Activated CD4-positive, alpha-beta T cell treated with anti-CD3 and anti-CD28 coated beads for 4 hours (primary cell): Measurements from ENCODE around the gene BHMT.
A peak's percentile ranks its signal among the peaks of the same experiment; 100 is the strongest.

Experiments
- DNase-seq, 2 donors: peaks; one replicate each; pipeline ENCODE4 v3.0.0-alpha.2; 2020

BHMT gene

DNA sequence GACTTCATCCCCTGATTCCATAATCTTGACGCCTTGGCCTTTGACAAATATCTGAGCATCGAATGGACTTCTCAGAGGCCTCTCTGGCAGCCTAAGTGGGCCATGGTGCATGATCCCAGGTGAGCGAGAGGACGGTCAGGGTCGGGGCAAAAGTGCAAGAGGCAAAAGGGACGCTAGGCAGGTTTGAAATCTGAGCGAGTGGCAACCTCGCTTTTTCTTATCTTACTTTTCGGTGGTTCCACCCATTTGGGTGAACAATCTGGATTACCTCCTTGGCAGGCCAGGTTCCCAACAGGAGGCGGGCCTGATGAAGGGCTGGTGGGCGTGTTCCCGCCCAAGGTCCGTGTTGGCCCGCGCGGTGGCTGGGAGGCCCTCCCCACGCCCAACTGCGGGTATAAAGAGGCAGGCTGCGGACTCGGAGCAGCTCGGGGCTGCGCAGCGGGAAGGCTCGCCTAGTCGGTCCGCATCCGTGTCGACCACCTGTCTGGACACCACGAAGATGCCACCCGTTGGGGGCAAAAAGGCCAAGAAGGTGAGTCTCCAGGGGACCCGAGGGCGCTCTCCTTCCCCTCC, at the start of gene BHMT:
Gene BHMT (plus strand): TSS at position 423 of the 573 bp plus-strand sequence. CDS start 77 bp downstream, at position 500.
- no peak for DNase-seq

DNA sequence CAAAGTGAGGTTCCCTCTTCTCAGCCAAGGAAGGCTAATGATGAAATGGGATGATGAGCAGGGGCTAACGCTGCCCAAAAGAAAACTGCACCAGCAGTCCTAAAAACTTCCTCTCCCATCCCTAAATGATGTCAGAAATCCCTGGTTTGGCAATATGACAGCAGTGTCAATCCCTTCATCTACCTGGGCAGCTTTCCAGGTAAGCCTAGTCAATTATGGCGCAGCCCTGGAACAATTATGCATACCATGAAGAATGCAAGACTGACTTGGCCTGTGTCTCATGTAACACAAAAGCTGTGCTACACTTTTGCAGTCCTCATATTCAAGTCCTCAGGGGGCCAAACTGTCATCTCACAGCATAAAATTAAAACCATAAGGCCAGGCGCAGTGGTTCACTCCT, 49.2 kb upstream of the BHMT start:
- DNase-seq, result no peak

GRCh38 chr5:79069488-79070349, 41.9 kb upstream of the BHMT start, which contains the start of the genes BHMT2 and DMGDH:
Gene BHMT2 (plus strand): TSS chr5:79069767. CDS start chr5:79069783, 16 bp downstream.
Gene DMGDH (minus strand): TSS chr5:79069674. CDS start chr5:79069620, 54 bp downstream.
- no peak for DNase-seq

GRCh38 chr5:79070350-79070667, 41.3 kb upstream of the BHMT start:
- DNase-seq, result no peak

DNA sequence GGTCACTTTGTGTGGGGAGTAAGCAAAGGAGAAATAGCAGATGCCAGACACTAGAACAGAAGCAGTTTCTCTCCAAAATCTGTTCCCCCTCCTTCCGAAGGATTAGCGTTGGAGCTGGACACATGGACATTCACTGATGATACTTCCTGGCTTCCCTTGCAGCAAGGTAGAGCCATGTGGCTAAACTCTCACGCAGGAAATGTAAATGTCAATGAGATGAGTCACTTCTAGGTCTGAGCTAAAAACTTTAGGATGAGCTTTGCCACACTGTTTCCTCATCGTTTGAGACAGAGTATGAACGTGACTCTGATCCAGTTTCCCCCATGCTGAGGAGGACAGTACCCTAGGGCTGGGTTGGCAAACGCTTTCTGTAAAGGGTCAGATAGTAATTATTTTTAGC, 37.0 kb upstream of the BHMT start:
- DNase-seq, result no peak

GRCh38 chr5:79075646-79076426, 35.8 kb upstream of the BHMT start:
- DNase-seq, result no peak

DNA sequence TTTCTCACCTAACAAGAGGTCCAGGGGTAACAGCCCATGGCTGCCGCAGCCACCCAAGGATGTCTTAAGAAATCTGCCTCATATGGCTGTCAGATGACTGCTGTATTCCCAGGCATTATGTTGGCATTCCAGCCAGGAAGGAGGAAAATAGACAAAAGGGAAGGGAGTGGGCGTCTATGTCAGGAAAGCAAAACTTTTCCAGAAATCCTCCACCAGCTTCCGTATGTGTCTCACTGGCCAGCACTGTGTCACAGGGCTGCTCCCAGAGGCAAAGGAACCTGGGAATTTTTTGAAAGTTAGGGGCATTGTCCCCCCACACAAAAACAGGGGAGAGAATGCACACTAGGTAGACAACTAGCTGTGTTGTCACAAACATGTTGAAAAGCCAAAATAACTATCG, 34.8 kb upstream of the BHMT start:
- DNase-seq, result no peak

- peak in 1 of 2 donors; percentile 8 for DNase-seq
Measured at GRCh38 chr5:79077680-79078365, 33.8 kb upstream of the BHMT start.

- no peak for DNase-seq
Measured at GRCh38 chr5:79080804-79081203, 30.8 kb upstream of the BHMT start.

DNA sequence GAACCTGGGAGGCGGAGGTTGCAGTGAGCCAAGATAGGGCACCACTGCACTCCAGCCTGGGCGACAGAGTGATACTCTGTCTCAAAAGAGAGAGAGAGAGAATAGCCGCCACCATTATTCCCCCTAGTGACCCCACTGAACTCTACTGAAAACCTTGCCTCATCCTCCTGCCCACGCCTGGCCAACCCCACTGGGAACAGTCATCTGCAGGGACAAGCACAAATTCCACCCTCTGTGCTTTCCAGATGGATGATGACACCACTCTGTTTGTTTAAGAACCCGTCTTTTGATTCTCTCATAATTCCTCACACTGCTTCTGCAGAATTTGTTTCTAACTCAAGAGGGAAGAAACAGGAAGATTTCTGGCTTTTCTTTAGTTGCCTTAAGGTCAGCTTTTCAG, 29.8 kb upstream of the BHMT start:
- no peak for DNase-seq

GRCh38 chr5:79086116-79086515, 25.5 kb upstream of the BHMT start:
- DNase-seq, result no peak

- no peak for DNase-seq
Measured at GRCh38 chr5:79088507-79088906, 23.1 kb upstream of the BHMT start.

DNA sequence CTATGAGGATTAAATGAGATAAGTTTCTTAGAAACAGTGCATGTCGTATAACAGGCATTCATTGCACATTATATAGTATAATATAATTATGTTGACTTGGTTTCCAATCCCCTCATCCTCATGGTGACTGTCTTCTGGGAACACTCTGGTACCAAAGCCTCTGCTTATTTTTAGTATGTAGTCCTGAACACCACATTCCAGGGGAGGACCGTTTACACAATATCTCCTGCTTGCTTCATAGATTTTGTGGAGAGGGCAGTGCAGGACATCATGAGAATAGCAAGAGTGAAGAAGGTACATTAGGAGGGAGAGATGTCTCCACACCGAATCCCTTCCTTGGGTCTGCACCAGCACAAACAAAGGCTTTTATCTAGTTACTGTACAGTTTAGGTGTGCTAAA, 20.5 kb upstream of the BHMT start:
- DNase-seq, result no peak

- DNase-seq, result no peak
Measured at GRCh38 chr5:79093762-79094161, 17.8 kb upstream of the BHMT start.

- no peak for DNase-seq
Measured at GRCh38 chr5:79105868-79106267, 5.7 kb upstream of the BHMT start.

DNA sequence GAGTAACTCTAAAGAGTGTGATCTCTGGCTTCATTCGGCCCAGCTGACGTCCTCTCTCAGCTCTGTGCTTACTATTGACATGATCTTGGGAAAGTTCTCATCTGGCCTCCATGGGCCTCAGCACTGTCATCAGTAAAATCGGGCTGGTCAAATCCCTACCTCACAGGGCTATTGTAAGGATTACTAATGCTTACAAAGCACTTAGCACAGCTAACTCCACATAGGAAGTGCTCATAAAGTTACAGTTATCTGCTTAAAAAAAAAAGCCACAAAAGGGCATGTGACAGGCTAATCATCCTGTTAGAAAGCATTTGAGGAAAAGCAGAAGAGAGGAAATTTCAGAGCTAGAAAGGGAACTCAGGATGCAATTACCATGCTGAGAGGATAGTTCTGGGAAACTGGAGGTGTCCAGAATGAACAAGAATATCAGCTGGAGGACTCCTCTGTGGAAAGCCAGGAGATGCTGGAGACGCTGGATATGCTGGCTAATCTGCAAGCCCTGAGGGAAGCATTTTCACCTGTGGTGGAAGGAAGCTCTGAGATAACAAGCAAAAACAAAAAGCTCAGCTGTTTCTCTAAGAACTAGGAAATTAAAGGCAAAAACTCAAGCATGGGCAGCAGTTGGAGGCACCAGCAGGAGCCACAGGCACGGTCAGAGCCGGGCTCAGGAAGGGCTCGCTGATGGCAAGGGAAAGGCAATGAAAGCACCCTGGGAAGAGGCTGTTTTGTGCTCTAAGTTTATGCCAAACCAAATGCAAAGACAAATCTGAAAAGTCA, 4.4 kb upstream of the BHMT start:
- no peak for DNase-seq

DNA sequence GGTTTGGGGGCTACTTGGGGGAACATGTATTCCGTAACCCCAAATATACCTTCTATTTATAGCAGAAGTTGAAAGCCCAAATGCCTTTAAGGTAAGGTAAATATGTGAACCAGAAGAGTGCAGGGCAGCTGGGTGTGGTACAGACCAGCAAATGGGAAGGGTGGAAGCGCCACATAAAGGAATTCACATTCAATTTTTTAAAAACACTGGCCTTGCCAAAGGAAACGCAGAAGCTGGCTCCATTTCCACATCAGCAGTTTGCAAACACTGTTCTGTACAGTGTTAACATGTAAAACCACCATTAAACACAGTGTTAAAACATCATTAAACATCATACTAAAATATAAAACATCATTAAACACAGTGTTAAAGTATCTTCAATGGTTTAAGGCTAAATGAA, 3.5 kb upstream of the BHMT start:
- DNase-seq, result no peak

GRCh38 chr5:79108792-79109191, 2.8 kb upstream of the BHMT start:
- DNase-seq, result no peak

- peak; percentile 14 to 19 for DNase-seq
Measured at GRCh38 chr5:79109527-79110492, 1.8 kb upstream of the BHMT start.

GRCh38 chr5:79111960-79112702, 522 bp downstream of the BHMT start:
- DNase-seq, result no peak
